ENCODE results near the gene HGFAC. TPM values are rescaled to one million over a fixed set of nuclear protein-coding genes. Genes with fewer than 3 reads are reported as not detected.

The HGFAC gene
- total and polyA plus RNA-seq, 2 experiments from 2014 or later: not detected

DNA sequence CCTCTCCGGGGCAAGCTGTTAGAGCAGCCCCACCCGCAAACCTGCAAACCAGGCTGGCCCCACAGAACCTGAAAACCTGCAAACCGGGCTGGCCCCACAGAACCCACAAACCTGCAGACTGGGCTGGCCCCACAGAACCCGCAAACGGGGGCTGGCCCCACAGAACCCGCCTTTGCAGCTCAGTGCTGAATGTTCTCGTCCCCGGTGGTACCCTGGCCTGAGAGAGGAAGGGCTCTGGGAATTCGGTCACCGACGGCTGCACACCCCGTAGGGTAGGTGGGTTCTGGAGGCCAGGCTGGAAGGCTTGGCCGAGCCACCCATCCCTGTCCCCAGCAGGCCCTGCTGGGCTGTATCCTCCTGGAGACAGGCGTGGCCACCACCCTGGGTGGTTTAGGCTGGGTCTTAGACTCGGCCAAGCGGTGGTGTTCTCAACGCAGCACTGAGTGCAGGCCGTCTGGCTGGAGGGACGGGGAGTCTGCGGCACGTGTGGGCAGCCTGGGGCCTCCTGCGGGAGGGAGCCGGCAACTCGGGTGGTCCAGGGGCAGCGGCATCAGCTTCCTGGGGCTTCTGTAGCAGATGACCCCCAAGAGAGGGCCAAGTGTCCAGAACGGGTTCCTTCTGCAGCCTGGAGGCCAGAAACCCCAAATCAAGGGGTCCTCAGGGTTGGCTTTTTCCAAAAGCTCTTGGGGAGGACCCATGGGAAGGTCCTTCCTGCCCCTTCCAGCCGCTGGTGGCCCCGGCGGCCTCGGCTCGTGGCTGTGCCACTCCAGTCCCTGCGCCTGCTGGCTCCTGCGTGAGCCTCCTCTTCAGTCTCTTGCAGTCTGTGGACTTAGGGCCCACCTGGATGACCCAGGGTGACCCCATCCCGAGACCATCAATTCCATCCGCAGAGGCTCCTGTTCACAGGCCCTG lies 36.9 kb downstream of the HGFAC start:
- Histone ChIP-seq H2AFZ (no peak overlapping the region), H3K9me2 (ENCODE audit: insufficient read depth) (no peaks in the 10 kb centered on the region), H3F3A (ENCODE audit: insufficient read depth) (no peaks in the 10 kb centered on the region), H3K9me3 (ENCODE audit: low read depth) (no peaks in the 10 kb centered on the region), H3K4me1 (ENCODE audit: insufficient read depth) (peaks cover 5% of the 10 kb centered on the region), H3K4me2 (ENCODE audit: unreplicated experiment) (no peak overlapping the region), H3K4me3 (no peak overlapping the region), H3K9ac (no peak overlapping the region), H3K27ac (no peak overlapping the region), H3K27me3 (replicated peaks; ENCODE audit: insufficient read depth) (no peaks in the 10 kb centered on the region; the same call in 1 of the 2 replicates), H3K36me3 (ENCODE audit: low read depth) (no peaks in the 10 kb centered on the region), H4K20me1 (ENCODE audit: insufficient read depth) (no peaks in the 10 kb centered on the region), H3K79me2 (ENCODE audit: insufficient read depth) (no peaks in the 10 kb centered on the region)
- in situ Hi-C loops (cut with MboI): no loop called here
- WGBS, 2 experiments (ENCODE audit: low coverage in 1 of 2, low lambda C conversion rate in 2 of 2, missing lambda C conversion rate in 2 of 2): 82 to 85% methylated on average over 35 of the region's 35 CpGs
- no peak for DNase-seq
- TF ChIP-seq EZH2phosphoT487 (IDR thresholded peaks at IDR 0.05; ENCODE audit: insufficient read depth, low read depth): no peak
- no peak for TF ChIP-seq EZH2 (IDR thresholded peaks at IDR 0.05; ENCODE audit: insufficient read depth, poor library complexity, severe bottlenecking)

DNA sequence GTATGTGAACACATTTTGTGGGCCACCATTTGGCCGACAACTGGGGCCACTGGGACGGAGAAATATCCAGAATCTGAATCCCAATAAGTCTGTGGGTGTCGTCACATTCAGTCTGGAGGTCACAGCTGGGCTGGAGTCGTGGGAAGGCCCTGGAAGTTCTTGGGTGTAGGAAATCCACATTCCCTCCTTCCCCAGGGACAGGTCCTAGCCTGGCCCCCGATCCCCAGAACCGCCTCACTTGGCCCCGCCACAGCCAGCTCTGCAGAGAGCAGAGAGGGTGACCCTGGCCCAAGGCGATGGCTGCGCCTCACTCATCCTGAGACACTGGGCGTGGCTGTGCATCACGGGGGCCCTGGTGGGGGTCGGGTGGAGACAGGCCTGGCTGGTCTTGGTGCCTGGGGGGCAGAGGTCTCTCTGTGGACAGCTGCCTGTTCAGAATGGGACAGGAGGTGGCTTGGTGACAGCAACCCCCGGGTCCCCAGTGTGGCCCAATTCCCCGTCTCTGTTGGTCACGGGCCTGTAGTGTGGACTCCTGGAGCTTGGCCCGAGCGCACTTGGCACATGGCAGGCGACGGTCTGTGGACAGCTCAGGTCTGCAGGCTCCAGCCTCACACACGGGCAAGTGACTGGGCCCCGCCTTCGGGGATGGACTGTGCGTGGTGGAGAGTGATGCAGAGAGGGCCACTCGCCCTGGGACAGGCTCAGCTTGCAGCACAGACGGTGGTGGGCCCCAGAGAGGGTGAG lies 37.8 kb downstream of the HGFAC start:
- no peak for DNase-seq
- no peaks in the 10 kb centered on the region for H3K36me3 ChIP-seq (ENCODE audit: low read depth)
- no peaks in the 10 kb centered on the region for H3F3A ChIP-seq (ENCODE audit: insufficient read depth)
- H3K9me2 ChIP-seq (ENCODE audit: insufficient read depth): no peaks in the 10 kb centered on the region
- in situ Hi-C loops (cut with MboI): no loop called here
- H3K9me3 ChIP-seq (ENCODE audit: low read depth): no peaks in the 10 kb centered on the region
- no peak overlapping the region for H3K4me2 ChIP-seq (ENCODE audit: unreplicated experiment)
- no peaks in the 10 kb centered on the region for H4K20me1 ChIP-seq (ENCODE audit: insufficient read depth)
- no peaks in the 10 kb centered on the region for H3K79me2 ChIP-seq (ENCODE audit: insufficient read depth)
- H3K27me3 ChIP-seq (replicated peaks; ENCODE audit: insufficient read depth): no peaks in the 10 kb centered on the region; the same call in 1 of the 2 replicates
- H3K4me3 ChIP-seq: no peak overlapping the region
- H3K4me1 ChIP-seq (ENCODE audit: insufficient read depth): peaks cover 13% of the 10 kb centered on the region
- TF ChIP-seq EZH2phosphoT487 (IDR thresholded peaks at IDR 0.05; ENCODE audit: insufficient read depth, low read depth) (no peak), EZH2 (IDR thresholded peaks at IDR 0.05; ENCODE audit: insufficient read depth, poor library complexity, severe bottlenecking) (no peak)
- 71 to 74% methylated on average over 23 to 25 of the region's 25 CpGs for WGBS, 2 experiments (ENCODE audit: low coverage in 1 of 2, low lambda C conversion rate in 2 of 2, missing lambda C conversion rate in 2 of 2)
- H3K27ac ChIP-seq: no peak overlapping the region
- no peak overlapping the region for H2AFZ ChIP-seq
- no peak overlapping the region for H3K9ac ChIP-seq

DNA sequence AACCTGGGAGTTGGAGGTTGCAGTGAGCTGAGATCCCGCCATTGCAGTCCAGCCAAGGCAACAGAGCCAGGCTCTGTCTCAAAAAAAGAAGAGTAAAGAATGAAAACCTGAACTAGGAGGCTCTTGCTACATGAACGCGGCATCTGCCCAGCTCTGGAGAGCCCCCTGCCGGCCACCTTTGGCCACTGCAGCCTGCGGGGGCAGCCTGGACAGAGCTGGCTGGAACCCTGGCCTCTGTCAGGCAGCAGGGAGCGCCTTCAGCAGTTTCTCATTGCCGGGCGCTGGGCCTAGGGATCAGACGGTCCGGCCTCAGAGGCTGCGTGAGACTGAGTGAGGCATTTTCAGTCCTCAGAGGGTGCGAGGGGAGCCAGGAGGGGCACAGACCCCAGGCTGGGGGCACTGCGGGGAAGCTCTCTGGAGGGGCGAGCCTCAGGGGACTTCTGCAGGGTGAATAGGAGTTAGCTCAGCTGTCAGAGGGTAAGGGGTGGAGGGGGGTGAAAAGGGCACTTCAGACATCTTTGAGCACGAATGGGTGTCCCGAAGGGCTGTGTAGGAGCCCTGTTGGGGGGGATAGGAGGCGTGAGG lies 38.9 kb downstream of the HGFAC start:
- Histone ChIP-seq H4K20me1 (ENCODE audit: insufficient read depth) (no peaks in the 10 kb centered on the region), H3K4me1 (ENCODE audit: insufficient read depth) (peaks cover 19% of the 10 kb centered on the region), H3K4me3 (no peak overlapping the region), H3K27ac (no peak overlapping the region), H3K9me3 (ENCODE audit: low read depth) (no peaks in the 10 kb centered on the region), H3K4me2 (ENCODE audit: unreplicated experiment) (no peak overlapping the region), H3K36me3 (ENCODE audit: low read depth) (no peaks in the 10 kb centered on the region), H3F3A (ENCODE audit: insufficient read depth) (no peaks in the 10 kb centered on the region), H3K79me2 (ENCODE audit: insufficient read depth) (no peaks in the 10 kb centered on the region), H3K27me3 (replicated peaks; ENCODE audit: insufficient read depth) (no peaks in the 10 kb centered on the region), H2AFZ (no peak overlapping the region), H3K9me2 (ENCODE audit: insufficient read depth) (no peaks in the 10 kb centered on the region), H3K9ac (no peak overlapping the region)
- DNase-seq: peak; percentile 80
- no peak for TF ChIP-seq EZH2 (IDR thresholded peaks at IDR 0.05; ENCODE audit: insufficient read depth, poor library complexity, severe bottlenecking)
- 15 to 22% methylated on average over 13 to 14 of the region's 17 CpGs for WGBS, 2 experiments (ENCODE audit: low coverage in 1 of 2, low lambda C conversion rate in 2 of 2, missing lambda C conversion rate in 2 of 2)
- in situ Hi-C loops (cut with MboI): no loop called here

DNA sequence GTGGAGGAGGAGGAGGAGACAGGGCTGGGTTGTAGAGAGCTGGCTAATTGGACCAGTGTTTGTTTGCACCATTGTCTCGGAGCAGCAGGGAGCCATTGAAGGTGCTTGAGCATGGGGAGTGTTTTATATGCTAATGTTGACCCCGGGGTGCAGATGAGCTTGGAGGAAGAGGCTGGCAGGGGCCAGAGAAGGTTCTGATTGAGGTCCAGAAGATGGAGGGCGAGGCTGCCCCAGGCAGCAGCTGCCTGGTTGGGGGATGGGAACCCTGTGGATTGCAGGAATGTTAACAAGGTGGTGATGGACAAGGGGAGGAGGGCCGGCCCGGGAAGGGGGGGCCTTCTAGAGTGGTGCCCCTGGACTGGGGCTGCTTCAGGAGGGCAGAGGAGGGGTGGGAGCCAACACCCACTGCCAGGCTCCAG lies 39.4 kb downstream of the HGFAC start:
- Histone ChIP-seq H3K27me3 (replicated peaks; ENCODE audit: insufficient read depth) (no peaks in the 10 kb centered on the region), H3K27ac (no peak overlapping the region), H3K4me1 (ENCODE audit: insufficient read depth) (peaks cover 19% of the 10 kb centered on the region), H3K9me2 (ENCODE audit: insufficient read depth) (no peaks in the 10 kb centered on the region), H3K36me3 (ENCODE audit: low read depth) (no peaks in the 10 kb centered on the region), H3K4me3 (no peak overlapping the region), H3K9me3 (ENCODE audit: low read depth) (no peaks in the 10 kb centered on the region), H4K20me1 (ENCODE audit: insufficient read depth) (no peaks in the 10 kb centered on the region), H3F3A (ENCODE audit: insufficient read depth) (no peaks in the 10 kb centered on the region), H3K4me2 (ENCODE audit: unreplicated experiment) (no peak overlapping the region), H3K79me2 (ENCODE audit: insufficient read depth) (no peaks in the 10 kb centered on the region), H2AFZ (no peak overlapping the region), H3K9ac (no peak overlapping the region)
- DNase-seq: no peak
- WGBS, 2 experiments (ENCODE audit: low coverage in 1 of 2, low lambda C conversion rate in 2 of 2, missing lambda C conversion rate in 2 of 2): 53 to 64% methylated on average over 3 to 5 of the region's 5 CpGs
- in situ Hi-C loops (cut with MboI): no loop called here
- TF ChIP-seq EZH2 (IDR thresholded peaks at IDR 0.05; ENCODE audit: insufficient read depth, poor library complexity, severe bottlenecking): no peak
- no peak for TF ChIP-seq EZH2phosphoT487 (IDR thresholded peaks at IDR 0.05; ENCODE audit: insufficient read depth, low read depth)

Measured in GM23248 (cell line).